ENCODE data around the gene ACTL10. TPM values are rescaled to one million over a fixed set of nuclear protein-coding genes. Genes with fewer than 3 reads are reported as not detected.

The ACTL10 gene
- total RNA-seq, 1 donor from 2014 or later, result 2.3 TPM

- Mint-ChIP-seq H3K4me1 (ENCODE audit: low read depth) (peaks cover 5% of the 10 kb centered on the region), H3K36me3 (ENCODE audit: low read depth) (peaks cover 6% of the 10 kb centered on the region)
Measured at GRCh38 chr20:33657704-33658095, 9.0 kb upstream of the ACTL10 start.

GRCh38 chr20:33658510-33658909, 8.2 kb upstream of the ACTL10 start:
- peaks cover 6% of the 10 kb centered on the region for H3K36me3 Mint-ChIP-seq (ENCODE audit: low read depth)
- DNase-seq (ENCODE audit: low spot score), result no peak
- no peak overlapping the region for H3K4me3 Mint-ChIP-seq (ENCODE audit: unreplicated experiment)
- TF ChIP-seq CTCF (IDR thresholded peaks at IDR 0.05), result no peak
- H3K4me1 Mint-ChIP-seq (ENCODE audit: low read depth), result peaks cover 7% of the 10 kb centered on the region
- no peaks in the 10 kb centered on the region for H3K9me3 Mint-ChIP-seq (ENCODE audit: low read depth)
- H3K27ac Mint-ChIP-seq (ENCODE audit: unreplicated experiment), result no peak overlapping the region
- no peaks in the 10 kb centered on the region for H3K27me3 Mint-ChIP-seq (ENCODE audit: low read depth)

More at GRCh38 chr20:33657704-33658095, 9.0 kb upstream of the ACTL10 start:
- no peak for TF ChIP-seq CTCF (IDR thresholded peaks at IDR 0.05)
- no peaks in the 10 kb centered on the region for H3K9me3 Mint-ChIP-seq (ENCODE audit: low read depth)
- no peak overlapping the region for H3K4me3 Mint-ChIP-seq (ENCODE audit: unreplicated experiment)
- H3K27me3 Mint-ChIP-seq (ENCODE audit: low read depth), result no peaks in the 10 kb centered on the region
- no peak overlapping the region for H3K27ac Mint-ChIP-seq (ENCODE audit: unreplicated experiment)
- no peak for DNase-seq (ENCODE audit: low spot score)

GRCh38 chr20:33658929-33659328, 7.8 kb upstream of the ACTL10 start:
- peaks cover 8% of the 10 kb centered on the region for H3K4me1 Mint-ChIP-seq (ENCODE audit: low read depth)
- H3K27me3 Mint-ChIP-seq (ENCODE audit: low read depth), result no peaks in the 10 kb centered on the region
- H3K27ac Mint-ChIP-seq (ENCODE audit: unreplicated experiment), result no peak overlapping the region
- H3K36me3 Mint-ChIP-seq (ENCODE audit: low read depth), result peaks cover 6% of the 10 kb centered on the region
- TF ChIP-seq CTCF (IDR thresholded peaks at IDR 0.05), result no peak
- no peak overlapping the region for H3K4me3 Mint-ChIP-seq (ENCODE audit: unreplicated experiment)
- H3K9me3 Mint-ChIP-seq (ENCODE audit: low read depth), result no peaks in the 10 kb centered on the region
- DNase-seq (ENCODE audit: low spot score), result no peak

GRCh38 chr20:33659341-33660034, 7.3 kb upstream of the ACTL10 start:
- Mint-ChIP-seq H3K27me3 (ENCODE audit: low read depth) (no peaks in the 10 kb centered on the region), H3K27ac (ENCODE audit: unreplicated experiment) (no peak overlapping the region), H3K9me3 (ENCODE audit: low read depth) (no peaks in the 10 kb centered on the region)

More at GRCh38 chr20:33659341-33660034, 7.3 kb upstream of the ACTL10 start:
- no peak for TF ChIP-seq CTCF (IDR thresholded peaks at IDR 0.05)
- no peak for DNase-seq (ENCODE audit: low spot score)
- H3K4me1 Mint-ChIP-seq (ENCODE audit: low read depth), result peaks cover 14% of the 10 kb centered on the region
- H3K4me3 Mint-ChIP-seq (ENCODE audit: unreplicated experiment), result no peak overlapping the region
- H3K36me3 Mint-ChIP-seq (ENCODE audit: low read depth), result peaks cover 6% of the 10 kb centered on the region
